H4 (cell line): ENCODE measurements around the gene SKA1. TPM values are rescaled to one million over a fixed set of nuclear protein-coding genes. Genes with fewer than 3 reads are reported as not detected.
"Not testable (repeated sequence)": the region's sequence is repeated elsewhere in the genome, so short reads cannot be mapped to it uniquely, and the experiment has no call there.

Experiments
- DNase-seq: peaks from one replicate; pipeline ENCODE4 v3.0.0-alpha.2; 2015; ENCODE audit warnings: low spot score
- total RNA-seq: library from RNA; depleted of rRNA; stranded (reverse); fragments of >200 nt; shearing (Covaris generic); gene quantifications from 2 replicates; pipeline ENCODE4 v1.2.3, GENCODE V29; 2014; rRNA removed

Gene SKA1
- total RNA-seq, 1 experiment from 2014 or later: 30.4 TPM

DNA sequence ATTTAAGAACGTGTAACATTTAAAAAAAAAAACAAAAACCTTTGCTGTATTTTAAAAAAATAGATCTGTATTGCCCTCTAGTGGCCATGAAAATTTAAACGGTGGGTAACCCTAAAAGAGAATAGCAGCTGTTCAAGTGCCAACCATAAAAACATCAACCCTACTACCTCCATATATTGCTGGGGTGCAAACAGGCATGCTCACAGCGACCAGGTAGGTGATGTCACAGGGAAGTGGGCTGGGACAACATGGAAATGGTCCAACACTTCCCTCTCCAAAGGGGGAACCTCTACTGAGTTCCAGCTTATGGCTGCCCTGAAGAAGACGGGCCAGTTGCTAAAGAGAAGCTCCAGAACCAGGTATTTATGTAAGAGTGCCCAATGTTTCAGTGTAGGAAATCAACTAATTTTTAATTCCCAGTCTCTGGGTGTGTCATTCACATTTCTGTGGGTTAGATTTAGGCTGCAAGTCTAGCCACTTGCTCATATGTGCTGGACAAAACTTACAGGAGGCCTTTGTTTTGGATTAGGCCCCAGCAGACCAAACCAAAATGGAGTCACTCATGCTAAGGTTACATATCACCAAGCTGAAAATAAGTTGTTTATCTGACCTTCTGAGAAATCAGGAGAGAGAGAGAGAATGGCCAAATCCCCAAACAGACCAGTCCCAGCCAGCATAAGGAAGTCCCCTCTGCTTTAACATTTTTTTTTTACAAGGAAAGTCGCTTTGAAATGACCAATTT is 54.5 kb downstream of the SKA1 start:
- DNase-seq: no peak

DNA sequence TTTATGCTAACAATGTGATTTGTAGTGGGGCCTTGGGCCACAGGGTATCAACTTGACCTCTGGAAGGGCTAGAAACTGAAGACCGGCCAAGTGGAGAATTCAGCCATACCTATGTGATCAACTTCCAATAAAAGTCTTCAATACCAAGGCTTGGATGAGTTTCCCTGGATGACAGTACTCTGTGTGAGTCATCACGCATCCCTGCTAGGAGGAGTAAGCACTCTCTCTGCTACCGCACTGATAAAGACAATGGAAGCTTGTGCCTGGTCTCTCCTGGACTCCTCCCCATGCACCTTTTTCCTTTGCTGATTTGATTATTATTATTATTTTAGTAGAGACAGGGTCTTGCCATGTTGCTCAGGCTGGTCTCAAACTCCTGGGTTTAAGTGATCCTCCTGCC is 58.1 kb downstream of the SKA1 start:
- no peak for DNase-seq

DNA sequence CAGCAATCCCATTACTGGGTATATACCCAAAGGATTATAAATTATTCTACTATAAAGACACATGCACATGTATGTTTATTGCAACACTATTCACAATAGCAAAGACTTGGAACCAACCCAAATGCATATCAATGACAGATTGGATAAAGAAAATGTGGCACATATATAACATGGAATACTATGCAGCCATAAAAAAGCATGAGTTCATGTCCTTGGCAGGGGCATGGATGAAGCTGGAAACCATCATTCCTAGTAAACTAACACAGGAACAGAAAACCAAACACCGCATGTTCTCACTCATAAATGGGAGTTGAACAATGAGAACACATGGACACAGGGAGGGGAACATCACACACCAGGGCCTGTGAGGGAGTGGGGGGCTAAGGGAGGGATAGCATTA is 61.9 kb downstream of the SKA1 start:
- DNase-seq: not testable (repeated sequence)

DNA sequence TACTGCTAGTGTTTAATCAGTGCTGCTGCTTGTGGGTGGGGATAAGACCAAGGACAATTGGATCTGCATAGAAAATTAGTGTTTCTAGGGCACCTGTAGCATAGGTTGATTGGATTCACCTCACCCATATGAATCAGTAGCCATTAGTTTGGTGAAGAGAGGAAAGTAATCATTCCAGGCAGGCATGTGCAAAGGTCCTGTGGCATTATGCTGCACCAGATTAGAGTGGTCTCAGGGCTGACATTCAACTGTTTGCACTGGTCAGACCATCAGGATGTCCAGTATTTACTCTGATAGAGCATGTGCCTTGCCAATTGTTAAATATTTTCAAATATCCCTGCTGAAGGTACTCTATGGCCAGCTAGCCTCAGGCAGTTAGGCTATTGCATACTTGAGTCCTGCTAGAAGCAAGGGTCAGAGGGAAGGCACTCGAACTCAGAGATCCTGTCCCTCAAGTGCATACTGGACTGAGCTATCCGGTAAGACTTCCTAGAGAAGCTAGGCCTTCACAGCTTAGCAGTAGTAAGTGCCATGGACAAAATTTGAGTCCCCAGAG is 64.7 kb downstream of the SKA1 start:
- no peak for DNase-seq

DNA sequence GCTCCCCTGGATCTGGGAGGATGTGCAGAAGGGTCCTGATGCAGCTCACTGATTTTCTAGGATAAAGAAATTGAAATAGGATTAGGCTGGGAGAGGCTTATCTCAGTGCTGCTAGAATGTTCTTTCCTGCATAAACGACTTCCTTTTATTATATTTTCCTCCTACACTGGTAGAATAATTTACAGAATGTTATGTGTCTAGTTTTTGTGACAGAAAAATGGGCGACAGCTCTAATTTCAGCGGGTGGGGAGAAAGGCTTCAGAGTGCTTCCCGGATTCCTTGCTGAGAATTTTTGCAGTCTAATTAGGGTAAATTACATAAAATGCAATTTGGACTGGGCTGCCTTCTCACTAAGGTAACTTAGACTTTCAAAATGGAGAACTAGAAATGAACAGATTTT is 66.2 kb downstream of the SKA1 start:
- DNase-seq: no peak

DNA sequence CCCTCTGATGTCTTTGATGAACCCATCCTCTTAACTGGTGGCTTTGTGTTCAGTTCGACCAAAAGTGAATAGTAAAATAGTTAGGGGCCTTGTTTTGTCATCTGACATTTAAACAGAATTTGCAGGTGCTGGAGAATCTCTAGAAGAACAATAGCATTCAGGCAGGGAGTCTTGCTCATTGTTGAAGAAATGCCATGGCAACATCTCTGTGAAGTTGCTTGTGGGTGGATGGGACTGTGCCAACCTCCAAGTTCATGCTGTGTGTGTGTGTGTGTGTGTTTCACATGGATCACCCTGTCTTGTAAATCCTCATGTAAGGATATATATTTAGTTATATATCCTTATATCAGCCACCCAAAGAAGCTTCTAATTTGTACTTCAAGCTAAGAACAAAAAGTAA is 66.7 kb downstream of the SKA1 start:
- DNase-seq: no peak

Other genes starting within 250 kb of the SKA1 start
- gene MYO5B, start 179.9 kb upstream of the SKA1 start, total RNA-seq: 10.9 and 12.4 TPM in 2 replicates
- 1.0 TPM in 1 of 2 replicates, not detected in the other for gene CFAP53, start 108.6 kb upstream of the SKA1 start, total RNA-seq
- 28.4 and 36.2 TPM in 2 replicates for gene MBD1, start 93.5 kb upstream of the SKA1 start, total RNA-seq
- 22.7 and 25.3 TPM in 2 replicates for gene CXXC1, start 87.4 kb upstream of the SKA1 start, total RNA-seq
- 0.10 TPM in 1 of 2 replicates, not detected in the other for gene MAPK4, start 185.0 kb downstream of the SKA1 start, total RNA-seq